NCI-H345 treated with DMSO at 0.1 percent for 48 hours (cell line): ENCODE results near the gene STEAP4.
A peak's percentile ranks its signal among the peaks of the same experiment; 100 is the strongest.
"Not testable (repeated sequence)": the region's sequence is repeated elsewhere in the genome, so short reads cannot be mapped to it uniquely, and the experiment has no call there.

ENCODE experiments used
- DNase-seq: peaks from one replicate; lab custom pipeline; 2025; ENCODE audit not compliant: unreplicated experiment; lab: John Stamatoyannopoulos, UW

STEAP4 gene

GRCh38 chr7:88269586-88269985 lies 37.1 kb downstream of the STEAP4 start:
- no peak for DNase-seq

DNA sequence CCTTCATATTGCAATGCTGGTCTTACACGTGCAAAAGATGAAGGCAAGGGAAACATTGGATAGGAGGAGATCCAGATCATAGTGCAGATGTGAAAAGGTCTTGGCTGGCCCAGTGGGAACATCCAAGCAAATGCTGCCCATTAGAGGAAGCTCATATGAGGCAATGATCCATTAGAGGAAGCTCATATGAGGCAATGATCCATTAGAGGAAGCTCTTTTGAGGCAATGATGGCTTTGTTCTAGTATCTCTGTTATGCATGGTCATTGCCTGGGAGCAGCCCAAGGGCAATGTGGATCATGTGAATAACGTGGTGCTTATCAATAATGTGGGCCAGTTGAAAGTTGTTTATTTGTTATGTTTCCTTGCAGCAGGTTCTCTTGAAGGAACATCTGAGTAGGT lies 37.8 kb downstream of the STEAP4 start:
- DNase-seq = no peak

DNA sequence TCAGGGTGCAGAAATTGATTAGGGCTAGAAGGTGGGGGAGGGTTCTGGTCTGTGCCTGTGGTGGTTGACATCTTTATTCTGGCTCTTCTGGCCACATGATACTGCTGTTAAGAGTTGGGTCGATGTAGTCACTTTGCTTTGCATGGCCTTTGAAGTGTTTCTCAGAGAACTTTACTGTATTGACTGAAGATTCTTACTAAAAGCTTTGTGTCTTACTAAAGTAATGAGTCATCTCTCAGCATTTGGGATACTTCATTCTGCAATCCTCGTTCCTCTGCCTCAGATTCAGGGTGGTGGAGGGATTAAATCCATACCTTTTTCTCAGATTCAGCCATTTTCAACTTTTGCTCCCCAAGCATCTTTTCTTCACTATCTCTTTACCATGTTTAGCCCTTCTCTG lies 38.6 kb downstream of the STEAP4 start:
- DNase-seq = no peak

DNA sequence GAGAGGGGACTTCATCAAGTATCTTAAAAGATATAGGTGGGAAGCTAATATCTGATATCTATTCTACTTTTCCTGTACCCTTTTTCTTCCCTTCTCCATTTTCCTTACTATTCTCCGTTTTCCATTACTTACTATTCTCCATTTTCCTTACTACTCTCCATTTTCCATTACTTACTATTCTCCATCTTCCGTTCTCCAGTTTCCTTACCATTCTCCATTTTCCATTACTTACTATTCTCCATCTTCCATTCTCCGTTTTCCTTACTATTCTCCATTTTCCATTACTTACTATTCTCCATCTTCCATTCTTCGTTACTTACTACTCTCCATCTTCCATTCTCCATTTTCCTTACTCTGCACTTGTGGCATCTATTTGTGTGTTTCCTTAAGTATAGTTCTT lies 39.3 kb downstream of the STEAP4 start:
- no peak for DNase-seq

GRCh38 chr7:88264987-88265386 lies 41.7 kb downstream of the STEAP4 start:
- DNase-seq = not testable (repeated sequence)

GRCh38 chr7:88262562-88262961 lies 44.1 kb downstream of the STEAP4 start:
- no peak for DNase-seq

DNA sequence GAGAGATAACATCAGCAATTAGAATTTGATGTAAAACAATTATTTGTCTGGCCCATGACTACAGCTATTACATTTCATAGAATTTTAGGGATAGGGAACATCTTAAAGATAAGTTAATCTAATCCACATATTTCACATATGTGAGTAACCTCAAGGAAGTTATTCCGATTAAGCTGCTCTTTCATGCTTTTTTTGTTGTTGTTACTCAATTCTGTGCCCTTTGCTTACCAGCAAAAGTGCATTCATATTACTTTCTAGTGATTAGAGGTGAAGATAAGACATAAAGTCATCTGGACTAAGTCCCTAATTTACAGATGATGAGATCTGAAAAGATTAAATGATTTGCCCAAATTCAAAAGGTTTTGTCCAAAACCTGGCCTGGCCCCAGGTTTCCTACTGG lies 46.0 kb downstream of the STEAP4 start:
- DNase-seq = no peak

- no peak for DNase-seq
Observed at GRCh38 chr7:88259656-88260380, 46.9 kb downstream of the STEAP4 start.

GRCh38 chr7:88258296-88258695 lies 48.4 kb downstream of the STEAP4 start:
- DNase-seq = not testable (repeated sequence)

- no peak for DNase-seq
Observed at GRCh38 chr7:88256906-88257305, 49.8 kb downstream of the STEAP4 start.

DNA sequence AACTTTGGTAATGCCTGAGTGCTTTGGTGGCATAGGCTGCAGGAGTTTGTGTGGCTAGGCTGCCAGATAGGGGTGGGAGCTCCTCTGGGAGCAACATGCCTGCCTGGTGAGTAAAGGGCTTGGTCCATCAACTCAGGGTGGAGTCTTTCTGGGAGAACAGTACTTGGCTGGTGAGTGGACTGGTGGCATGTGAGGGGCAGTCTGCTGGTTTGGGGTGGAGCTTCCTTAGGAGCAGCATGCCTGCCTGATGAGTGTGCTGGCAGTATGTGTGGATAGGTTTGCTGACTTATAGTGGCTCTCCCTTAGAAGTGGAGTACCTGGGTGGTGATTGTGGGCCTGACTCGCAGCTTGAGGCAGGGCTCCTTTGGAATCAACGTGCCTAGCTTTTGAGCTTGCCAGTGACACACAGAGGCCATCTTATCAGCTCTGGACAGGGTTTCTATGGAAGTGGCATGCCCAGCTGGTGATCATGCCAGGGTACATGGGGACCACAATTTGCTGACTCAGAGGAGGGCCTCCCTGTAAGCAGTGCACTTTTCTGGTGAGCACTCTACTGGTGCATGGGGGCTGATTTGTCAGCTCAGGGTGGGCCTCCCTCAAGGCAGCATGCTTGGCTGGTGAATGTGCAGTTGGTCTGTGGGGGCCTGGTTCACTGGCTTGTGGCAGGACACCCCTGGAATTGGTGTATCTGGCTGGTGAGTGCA lies 51.8 kb downstream of the STEAP4 start:
- no peak for DNase-seq

DNA sequence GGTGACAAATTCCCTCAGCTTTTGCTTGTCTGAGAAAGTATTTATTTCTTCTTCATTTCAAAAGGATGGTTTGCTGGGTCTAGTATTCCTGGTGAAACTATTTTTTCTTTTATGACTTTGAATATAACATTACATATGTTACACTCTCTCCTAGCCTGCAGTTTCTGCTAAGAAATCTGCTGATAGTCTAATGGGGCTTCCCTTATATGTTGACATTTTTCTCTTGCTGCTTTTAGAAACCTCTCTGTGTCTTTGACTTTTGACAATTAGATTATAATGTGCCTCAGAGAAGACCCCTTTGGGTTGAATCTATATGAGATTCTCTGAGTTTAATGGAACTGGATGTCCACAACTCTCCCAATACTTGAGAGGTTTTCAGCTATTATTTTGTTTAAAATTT lies 53.1 kb downstream of the STEAP4 start:
- DNase-seq = no peak

GRCh38 chr7:88244258-88244657 lies 62.4 kb downstream of the STEAP4 start:
- no peak for DNase-seq

- DNase-seq = peak; percentile 31
Observed at GRCh38 chr7:88243345-88243909, 63.3 kb downstream of the STEAP4 start.

DNA sequence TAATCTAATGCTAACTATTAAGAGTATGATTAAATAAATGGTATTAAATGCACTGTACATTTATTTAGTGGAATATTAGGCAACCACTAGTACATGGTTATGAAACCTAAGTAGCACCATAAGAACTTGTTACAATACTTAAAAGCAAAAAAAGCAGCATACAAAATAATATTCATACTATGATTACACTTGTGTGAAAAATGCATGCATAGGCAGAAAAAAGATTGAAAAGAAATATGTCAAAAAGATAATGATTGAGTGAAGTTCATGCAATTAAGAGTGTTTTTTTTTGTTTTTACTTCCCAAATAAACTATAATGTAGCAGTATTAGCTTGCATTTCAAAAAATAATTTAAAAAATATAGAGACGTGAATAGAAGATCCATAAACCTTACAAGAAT lies 66.8 kb downstream of the STEAP4 start:
- DNase-seq = no peak

DNA sequence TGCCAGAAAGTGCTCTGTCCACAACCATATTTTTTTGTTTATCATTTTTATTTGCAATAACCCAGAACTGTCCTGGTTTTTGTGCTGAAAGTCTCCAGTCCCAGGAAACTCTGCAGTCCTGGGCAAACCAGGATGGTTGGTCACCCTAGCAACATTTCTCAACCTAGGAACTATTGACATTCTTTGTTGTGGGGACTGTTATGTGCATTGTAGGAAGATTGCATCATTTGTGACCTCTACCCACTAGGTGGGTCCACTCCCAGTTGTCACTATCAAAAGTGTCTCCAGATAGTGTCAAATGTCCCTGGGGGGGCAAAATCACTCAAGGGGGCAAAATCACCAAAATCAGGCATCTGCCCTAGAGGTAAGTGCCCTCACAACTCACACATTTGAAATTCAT lies 72.9 kb downstream of the STEAP4 start:
- no peak for DNase-seq

GRCh38 chr7:88230646-88231045 lies 76.0 kb downstream of the STEAP4 start:
- DNase-seq = no peak

DNA sequence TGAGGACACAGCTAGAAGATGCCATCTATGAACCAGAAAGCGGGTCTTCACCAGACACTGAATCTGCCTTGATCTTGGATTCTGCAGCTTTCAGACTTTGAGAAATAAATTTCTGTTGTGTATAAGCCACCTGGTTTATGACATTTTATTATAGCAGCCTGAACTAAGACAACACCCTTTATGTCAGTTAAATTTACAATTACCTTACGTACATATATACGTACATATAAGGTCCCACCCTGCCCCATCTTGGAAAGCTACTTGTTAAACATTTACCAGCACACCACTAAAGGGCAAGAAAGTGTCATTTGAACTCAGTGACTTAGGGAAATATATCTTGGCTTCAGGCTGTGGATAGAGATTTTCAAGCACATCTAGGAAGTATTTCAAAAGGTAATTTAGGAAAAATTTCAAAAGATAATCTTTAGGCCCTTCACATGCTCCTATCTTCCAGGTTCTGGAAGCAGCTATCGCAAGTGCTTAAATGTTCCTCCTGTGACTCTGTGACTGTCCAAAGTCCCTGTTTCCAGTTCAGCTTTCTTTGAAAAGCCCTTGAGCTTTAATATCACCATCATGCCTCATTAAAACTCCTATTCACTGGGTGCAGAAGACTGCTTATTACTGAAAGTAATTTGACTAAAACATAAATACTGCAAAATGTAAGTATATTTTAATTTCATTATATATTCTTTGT lies 77.2 kb downstream of the STEAP4 start:
- DNase-seq = no peak

DNA sequence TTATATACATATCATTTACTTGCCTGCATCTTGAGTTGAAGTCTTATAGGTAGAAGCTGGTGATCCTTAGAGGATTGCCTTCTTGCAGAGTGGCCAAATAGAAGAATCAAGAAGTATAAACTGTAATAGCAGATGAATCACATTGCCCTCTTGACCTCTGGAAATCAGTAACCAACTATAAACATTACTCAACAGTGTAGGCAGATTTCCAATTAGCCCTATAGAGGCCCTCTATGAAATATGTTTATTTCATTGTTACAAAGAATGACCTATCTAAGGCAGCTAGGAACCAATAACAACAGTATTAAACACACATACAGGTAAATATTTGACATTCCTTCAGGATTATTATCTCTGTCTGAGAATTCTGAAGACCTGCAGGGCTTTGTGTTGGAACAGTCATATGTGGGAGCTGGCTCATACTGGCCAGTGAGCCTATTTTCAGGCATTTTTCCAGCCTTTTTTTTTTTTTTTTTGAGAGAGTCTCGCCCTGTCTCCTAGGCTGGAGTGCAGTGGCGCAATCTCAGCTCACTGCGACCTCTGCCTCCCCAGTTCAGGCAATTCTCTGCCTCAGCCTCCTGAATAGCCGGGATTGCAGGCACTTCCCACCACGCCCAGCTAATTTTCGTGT lies 79.7 kb downstream of the STEAP4 start:
- no peak for DNase-seq

GRCh38 chr7:88226201-88226600 lies 80.5 kb downstream of the STEAP4 start:
- DNase-seq = no peak

DNA sequence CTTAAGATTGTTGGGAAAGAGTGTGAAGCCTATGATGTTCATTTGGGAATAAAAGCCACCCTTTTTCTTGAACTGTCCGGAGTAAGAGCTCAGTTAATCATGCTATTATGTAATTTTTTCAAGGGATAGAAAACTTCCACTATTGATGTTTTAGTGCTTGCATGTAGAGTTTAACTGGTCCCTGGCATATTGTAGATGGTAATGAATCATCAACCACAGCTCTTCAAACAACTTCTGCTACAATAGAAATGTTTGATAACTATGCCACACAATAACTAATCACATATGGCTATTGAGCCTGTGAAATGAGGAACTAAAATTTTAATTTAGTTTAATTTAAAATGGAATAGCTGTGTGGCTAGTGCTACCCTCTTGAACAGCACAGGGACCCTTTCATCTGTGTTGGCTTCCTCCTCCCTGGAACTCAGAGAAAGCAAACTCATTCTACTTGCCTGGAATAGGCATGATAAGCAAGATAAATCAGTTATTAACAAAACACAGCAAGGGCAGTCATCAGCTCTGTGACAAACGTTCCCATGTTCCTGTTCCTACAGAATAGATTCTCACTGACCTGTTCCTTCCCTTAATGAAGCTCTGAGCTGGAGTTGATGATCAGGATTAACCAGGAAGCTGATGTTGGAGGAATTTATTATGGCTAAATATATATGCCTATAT lies 82.0 kb downstream of the STEAP4 start:
- no peak for DNase-seq
